ENCODE results near the gene BRAP.
A peak's percentile ranks its signal among the peaks of the same experiment; 100 is the strongest.
"Not testable (repeated sequence)": the region's sequence is repeated elsewhere in the genome, so short reads cannot be mapped to it uniquely, and the experiment has no call there.

The BRAP gene

DNA sequence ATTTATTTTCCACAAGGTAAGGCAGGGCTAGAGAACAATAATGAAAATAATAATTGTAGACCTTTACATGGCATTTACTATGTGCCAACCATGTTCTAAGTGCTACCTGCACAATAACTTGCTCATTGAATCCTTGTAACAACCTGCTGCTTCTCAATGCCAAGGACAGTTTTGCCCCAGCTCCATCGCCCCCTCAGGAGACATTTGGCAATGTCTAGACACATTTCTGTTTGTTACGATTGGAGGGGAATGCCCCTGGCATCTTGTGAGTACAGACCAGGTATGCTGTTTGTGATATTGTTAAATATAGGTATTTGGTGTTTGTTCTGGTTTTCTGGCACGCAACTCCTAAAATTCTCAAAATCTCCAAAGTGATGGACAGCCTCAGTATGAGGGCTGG, 78.5 kb downstream of the BRAP start:
- no peak for DNase-seq (ENCODE audit: low read depth)

DNA sequence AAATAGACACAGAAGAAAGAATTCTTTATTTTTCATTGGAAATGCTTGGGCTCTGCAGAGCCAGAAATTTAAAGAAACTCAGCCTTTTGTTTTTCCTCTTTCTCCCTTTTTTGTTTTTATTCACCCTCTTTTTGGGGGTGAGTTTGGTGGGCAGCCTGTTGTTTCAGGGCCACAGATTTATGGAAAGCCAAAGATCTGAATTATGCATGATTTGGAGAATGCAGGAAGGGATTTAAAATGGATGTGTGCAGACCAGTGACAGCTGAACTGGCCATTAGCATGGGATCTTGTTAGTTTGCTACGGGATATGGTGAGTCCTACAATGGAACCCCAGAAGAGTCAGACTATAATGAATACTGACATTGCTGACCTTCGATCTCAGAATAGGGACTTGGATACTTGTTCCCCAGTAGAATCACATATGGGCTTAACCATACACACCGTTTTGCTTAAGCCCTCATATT, 79.0 kb downstream of the BRAP start:
- no peak for DNase-seq (ENCODE audit: low read depth)

DNA sequence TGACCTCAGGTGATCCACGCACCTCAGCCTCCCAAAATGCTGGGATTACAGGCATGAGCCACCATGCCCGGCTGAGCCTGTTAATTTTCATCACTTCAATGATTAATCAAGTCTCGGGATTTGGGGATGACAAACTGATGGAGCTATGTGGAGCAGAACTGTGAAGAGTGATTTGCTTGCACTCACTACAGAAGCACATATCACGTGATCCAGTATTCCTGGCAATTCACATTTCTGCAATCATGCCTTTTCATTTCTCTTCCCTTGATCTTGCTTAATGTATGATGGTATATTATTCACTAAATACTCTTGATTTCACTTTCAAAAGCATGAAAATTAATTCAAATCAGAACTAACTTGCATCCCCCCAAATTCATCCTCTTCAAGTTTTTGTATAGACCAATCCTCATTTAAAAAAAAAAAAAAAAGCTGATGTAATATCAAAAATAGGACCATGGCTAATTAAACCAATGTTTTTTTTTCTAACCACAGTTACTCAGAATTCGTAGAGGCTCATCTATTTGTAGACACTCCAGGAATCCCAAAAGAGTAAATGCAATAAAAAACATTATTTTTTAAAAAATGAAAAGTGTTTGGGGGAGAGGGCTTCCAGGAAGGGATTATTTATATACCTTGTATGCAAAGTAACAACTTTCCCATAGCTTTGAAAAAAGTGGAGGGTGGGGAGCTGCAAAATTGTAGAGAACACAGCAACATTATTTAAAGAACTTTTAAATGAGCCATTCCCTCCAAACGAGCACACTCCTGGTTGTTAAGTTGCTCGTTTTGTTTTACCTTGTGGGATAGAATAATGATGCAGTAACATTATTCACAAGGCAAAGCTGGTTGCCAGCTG, 79.6 kb downstream of the BRAP start:
- no peak for DNase-seq (ENCODE audit: low read depth)

DNA sequence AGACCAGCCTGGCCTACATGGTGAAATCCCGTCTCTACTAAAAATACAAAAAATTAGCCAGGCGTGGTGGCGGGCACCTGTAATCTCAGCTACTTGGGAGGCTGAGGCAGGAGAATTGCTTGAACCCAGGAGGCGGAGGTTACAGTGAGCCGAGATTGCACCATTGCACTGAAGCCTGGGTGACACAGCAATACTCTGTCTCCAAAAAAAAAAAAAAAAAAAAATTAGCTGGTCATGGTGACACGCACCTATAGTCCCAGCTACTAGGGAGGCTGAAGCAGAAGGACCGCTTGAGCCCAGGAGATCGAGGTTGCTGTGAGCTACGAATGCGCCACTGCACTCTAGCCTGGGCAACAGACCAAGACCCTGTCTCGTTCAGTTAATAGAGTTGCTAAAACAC, 82.9 kb downstream of the BRAP start:
- DNase-seq (ENCODE audit: low read depth), result not testable (repeated sequence)

DNA sequence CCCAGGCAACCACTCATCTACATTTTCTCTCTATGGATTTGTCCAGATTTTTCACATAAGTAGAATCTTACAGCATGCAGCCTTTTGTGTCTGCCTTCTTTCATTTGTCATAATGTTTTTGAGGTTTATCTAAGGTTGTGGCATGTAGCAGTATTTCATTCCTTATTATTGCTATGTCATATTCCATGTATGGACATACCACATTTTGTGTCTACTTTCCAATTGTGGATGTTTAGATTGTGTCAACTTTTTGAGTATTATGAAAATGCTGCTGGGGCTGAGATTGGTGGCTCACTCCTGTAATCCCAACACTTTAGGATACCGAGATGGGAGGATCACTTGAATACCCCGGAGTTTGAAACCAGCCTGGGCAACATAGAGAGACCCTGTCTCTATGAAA, 83.4 kb downstream of the BRAP start:
- DNase-seq (ENCODE audit: low read depth), result no peak

DNA sequence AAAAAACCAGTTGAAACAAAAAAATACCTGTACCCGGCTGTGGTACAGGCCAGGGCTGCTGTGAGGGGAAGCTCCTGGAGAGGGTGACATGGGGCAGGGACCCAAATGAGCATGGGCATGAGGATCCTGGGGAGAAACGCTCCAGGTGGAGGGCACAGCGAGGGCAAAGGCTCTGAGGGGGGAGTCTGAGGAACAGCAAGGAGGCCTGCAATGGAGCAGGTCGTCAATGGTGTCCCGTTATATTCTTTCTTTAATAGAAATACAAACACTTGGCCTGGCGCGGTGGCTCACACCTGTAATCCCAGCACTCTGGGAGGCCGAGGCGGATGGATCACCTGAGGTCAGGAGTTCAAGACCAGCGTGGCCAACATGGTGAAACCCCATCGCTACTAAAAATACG, 84.8 kb downstream of the BRAP start:
- not testable (repeated sequence) for DNase-seq (ENCODE audit: low read depth)

DNA sequence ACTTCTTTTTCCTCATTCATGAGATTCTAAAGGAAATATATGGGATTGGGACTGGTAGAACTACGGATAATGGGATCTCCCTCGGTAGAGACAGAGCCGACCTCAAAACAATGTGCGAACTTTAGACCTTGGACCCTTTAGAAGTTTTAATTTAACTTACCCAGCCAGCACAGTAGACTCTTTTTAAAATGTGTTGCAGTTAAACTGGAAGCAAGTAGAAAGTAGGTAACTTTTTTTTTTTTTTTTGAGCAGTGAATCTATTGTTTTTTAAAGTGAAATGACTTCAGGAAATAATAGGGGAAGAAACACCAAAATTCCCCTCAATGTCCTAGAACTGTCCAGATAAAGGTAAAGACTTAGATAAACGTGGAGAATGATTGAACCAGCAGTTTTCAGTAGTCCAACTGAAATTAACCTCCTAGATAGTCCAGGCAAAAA, 85.5 kb downstream of the BRAP start:
- no peak for DNase-seq (ENCODE audit: low read depth)

DNA sequence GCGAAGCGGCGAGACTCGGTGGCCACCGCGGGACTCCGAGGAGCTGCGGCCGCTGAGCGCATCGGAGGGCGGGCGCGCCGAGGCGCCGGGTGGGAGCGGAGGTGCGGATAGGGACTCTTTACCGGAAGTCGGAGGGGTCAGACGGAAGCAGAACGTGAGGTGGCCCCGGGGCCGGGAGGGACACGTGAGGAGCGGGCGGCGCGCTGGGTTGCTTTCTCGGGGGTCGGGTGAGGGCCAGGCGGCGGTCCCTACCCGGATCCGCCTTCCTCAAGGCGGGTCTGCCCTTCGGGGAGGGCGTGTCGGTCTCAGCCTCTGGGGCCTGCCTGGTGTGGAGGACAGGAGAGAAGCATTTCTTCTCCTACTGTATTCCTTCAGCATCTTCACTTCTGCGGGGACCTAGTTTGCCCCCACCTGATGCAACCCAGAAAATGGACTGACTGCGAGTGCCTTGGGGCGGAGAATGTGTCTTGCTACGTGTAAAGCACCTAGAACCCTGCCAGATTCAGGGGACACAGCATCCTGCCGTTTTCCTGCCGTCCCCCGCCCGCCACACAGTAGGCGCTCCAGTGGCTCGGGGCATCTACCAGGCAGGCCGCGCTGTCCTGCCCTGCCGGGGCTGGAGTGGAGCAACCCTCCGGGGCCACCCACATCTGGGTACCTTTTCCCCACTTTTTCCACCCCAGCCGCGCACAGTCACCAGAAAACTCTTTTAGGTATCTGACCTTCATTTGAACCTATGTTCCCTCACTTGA, 86.1 kb downstream of the BRAP start:
- DNase-seq (ENCODE audit: low read depth), result peak; percentile 65

DNA sequence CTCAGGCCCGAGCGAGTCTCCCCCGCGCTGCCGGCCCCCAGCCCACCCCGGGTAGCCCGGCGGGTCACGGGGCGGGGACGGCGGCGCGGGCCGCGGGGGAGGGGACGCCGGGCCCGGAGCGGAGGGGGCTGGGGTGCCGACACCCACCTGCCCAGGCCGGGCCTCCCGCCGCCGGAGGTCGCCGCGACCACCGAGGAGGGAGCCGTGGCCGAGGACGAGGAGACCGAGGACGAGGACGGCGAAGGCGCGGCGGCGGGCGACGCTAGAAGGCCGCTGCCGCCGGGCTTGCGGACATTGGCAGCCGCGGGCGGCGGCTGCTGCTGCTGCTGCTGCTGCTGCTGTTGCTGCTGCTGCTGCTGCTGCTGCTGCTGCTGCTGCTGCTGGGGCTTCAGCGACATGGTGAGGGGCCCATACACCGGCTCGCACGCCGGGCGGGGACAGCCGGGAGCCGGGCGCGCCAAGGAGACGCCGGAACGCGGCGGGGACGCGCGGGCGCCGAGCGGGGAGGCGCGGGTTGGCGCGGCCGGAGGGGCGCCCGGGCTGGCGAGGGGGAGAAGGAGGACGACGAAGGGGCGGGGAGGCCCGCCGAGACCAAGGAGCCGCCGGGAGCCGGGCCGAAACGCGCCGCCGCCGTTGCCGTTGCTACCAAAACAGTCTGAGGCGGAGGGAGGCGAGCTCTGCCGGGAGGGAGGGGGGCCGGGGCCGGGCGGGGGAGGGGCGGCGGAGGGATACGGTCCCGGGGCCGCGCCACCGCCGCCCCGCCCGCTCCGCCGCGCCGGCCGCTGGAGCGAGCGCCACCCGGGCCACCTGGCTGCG, 86.9 kb downstream of the BRAP start, which contains the start of gene ATXN2:
ATXN2 (minus strand) TSS at position 679 of the 816 bp plus-strand sequence; CDS start at position 398, 281 bp downstream.
- DNase-seq (ENCODE audit: low read depth), result peak; percentile 24

DNA sequence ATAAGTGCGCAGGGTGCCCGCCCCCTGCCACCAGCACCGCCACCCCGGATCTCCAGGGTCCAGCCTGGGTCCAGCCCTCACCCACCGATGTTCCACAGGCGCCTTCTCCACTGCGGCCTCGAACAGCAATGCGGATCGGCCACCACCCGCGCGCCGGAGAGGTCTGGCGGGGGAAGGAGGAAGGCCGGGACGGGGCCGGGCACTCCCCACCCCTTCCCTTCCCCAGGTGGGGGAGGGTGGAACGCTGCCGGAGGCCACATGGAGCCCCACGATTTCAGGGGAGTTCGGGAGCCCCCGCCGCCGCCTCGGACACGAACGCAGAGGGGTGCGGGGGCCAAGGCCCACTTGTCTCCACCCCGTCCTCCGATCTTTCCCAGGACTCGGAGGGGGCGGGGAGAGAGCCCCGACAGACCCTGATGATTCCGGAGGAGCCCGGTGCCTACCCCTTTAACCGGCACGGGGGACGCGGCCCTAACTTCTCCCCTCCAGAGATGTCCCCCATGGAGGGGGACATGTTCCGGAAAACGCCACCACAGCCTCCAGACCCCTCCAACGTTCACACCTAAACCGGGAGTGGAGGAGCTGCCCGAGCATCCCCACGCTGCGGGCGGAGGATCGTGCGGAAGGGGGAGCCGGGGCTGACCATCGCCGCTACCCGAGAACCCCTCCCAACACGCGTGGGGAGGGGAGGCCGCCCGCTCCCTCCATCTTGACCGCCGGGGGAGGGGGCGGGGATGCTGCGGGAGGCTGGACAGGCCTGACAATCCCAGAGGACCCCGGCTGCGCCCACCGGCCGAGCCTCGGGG, 87.7 kb downstream of the BRAP start:
- no peak for DNase-seq (ENCODE audit: low read depth)

DNA sequence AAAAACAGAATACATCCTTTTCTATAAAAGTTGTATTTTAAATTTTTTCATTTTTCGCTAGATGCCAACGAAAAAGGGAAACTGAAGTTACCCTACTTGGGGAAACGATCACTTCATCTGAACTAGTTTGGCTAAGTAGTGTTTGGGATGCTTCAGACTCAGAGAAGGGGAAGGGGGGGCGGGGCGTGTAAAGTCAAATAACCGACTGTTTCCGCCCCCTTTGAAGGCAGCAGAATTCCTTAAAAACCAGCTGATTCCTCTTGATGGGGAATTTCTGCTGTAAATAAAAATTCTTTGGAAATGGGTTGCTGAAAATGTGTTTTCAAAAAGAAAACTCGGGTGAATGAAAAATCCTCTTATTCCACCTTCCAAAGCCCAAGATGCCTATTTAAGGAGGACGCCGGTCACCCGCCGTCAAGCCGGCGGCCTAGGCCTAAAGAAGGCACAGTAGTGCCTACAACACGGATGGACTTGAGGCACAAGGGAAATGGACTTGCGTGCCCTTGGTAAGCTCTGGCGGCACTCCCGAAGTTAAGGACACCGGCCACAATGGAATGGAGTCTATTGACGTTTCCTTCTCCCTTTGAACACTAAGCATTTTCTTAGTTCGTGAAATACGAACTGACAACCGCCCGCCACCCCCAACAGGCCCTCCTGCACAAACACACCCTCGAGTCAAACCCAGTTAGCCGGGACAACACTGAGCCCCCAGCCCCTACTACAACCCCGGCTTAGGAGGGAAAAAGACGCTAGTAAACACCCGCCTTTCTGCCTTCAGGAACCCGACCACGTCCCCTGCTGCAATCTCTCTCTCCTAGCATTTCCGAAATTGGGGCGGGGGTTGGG, 88.5 kb downstream of the BRAP start:
- DNase-seq (ENCODE audit: low read depth), result no peak

DNA sequence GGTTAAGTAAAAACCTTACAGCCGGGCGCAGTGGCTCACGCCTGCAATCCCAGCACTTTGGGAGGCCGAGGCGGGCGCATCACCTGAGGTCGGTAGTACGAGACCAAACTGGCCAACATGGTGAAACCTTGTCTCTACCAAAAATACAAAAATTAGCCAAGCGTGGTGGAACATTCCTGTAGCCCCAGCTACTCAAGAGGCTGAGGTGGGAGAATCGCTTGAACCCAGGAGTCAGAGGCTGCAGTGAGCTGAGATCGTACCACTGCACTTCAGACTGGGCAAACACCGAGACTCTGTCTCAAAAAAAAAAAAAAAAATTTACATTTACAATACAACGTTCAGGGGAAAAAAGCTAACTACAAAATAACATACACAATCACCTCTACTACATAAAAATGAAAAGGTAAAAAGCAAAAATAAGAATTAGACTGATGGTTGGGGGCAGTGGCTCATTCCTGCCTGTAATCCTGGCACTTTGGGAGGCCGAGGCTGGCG, 90.4 kb downstream of the BRAP start:
- not testable (repeated sequence) for DNase-seq (ENCODE audit: low read depth)

Data from stimulated activated CD8-positive, alpha-beta memory T cell treated with anti-CD3 and anti-CD28 coated beads, Interleukin-15, amount 100 ng/mL, for 1 hour (primary cell).